Ectodermal cell (in vitro differentiated cells): ENCODE results near the gene RAB11FIP5.
"Not testable (repeated sequence)": the region's sequence is repeated elsewhere in the genome, so short reads cannot be mapped to it uniquely, and the experiment has no call there.

Experiments used
- H3K27ac ChIP-seq: 2 replicates; pipeline ENCODE4 v1.7.0; 2013; ENCODE audit warnings: mild to moderate bottlenecking, low read depth, low read length; ENCODE audit not compliant: insufficient read depth, poor library complexity, severe bottlenecking
- H3K27me3 ChIP-seq: 2 replicates; pipeline ENCODE4 v1.7.0; 2013; ENCODE audit warnings: mild to moderate bottlenecking, low read length; ENCODE audit not compliant: insufficient read depth, control insufficient read depth, poor library complexity, severe bottlenecking
- H3K36me3 ChIP-seq: one replicate; pipeline ENCODE4 v1.7.0; 2013; ENCODE audit warnings: low read length; ENCODE audit not compliant: control insufficient read depth, insufficient read depth
- H3K4me1 ChIP-seq: one replicate; pipeline ENCODE4 v1.7.0; 2013; ENCODE audit warnings: low read length; ENCODE audit not compliant: control insufficient read depth, insufficient read depth
- H3K4me3 ChIP-seq: 2 replicates; pipeline ENCODE4 v1.7.0; 2013; ENCODE audit warnings: low read depth, low read length, control low read depth; ENCODE audit not compliant: insufficient read depth
- H3K9me3 ChIP-seq: 2 replicates; pipeline ENCODE4 v1.7.0; 2013; ENCODE audit warnings: mild to moderate bottlenecking, low read length, moderate library complexity; ENCODE audit not compliant: control insufficient read depth
- WGBS, 2 experiments: methylation state at CpG; one replicate each; pipeline ENCODE4 v1.1.7; 2013; ENCODE audit warnings: missing lambda C conversion rate in 2 of 2; 5-methylcytosine and 5-hydroxymethylcytosine counted together

The RAB11FIP5 gene

DNA sequence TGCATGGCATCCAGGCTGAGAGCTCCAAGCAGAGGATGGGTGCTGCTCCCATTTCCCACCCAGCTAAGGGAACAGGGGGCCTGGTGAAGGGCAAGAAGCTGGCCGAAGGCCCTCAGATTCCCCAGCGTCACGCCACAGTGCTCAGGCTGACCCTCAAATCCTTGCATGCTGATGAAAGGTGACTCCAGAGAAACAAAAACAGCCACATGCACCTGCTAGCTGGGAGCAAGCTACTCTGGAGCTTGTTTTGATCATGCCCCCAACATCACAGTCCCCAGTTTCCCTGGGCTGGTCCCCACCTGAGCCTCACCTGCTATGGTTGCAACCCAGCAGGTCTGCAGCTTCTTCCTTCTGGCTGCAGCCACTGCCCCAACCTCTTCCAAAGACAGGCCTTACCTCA lies 13.3 kb downstream of the RAB11FIP5 start:
- no peaks in the 10 kb centered on the region for H3K4me1 ChIP-seq
- no peaks in the 10 kb centered on the region for H3K36me3 ChIP-seq
- no peaks in the 10 kb centered on the region for H3K27me3 ChIP-seq
- WGBS, 2 experiments, result 90 to 96% methylated on average over 3 of the region's 3 CpGs
- no peak overlapping the region for H3K27ac ChIP-seq
- no peaks in the 10 kb centered on the region for H3K9me3 ChIP-seq
- no peak overlapping the region for H3K4me3 ChIP-seq

DNA sequence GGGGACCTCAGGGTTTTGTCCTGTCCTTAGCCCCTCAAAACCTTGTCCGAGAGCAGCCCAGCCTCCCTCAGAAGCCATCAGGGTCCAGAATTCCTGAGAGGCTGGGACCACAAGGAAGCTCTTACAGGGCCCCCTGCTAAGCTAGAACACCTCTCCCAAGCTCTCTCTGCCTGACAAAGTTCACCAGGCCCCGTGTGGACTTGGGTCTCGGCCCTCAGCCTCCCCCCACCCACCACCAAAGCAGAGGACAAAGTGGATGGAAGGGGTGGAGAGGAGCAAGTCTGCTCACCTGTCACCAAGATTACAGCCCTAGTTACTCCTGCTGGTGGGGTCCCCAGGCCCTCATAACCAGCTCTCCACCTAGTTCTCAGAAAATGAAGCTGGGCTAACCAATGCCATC lies 16.8 kb downstream of the RAB11FIP5 start:
- no peaks in the 10 kb centered on the region for H3K9me3 ChIP-seq
- no peaks in the 10 kb centered on the region for H3K27me3 ChIP-seq
- H3K36me3 ChIP-seq, result no peaks in the 10 kb centered on the region
- H3K4me3 ChIP-seq, result no peak overlapping the region
- H3K4me1 ChIP-seq, result peaks cover 11% of the 10 kb centered on the region
- no peak overlapping the region for H3K27ac ChIP-seq
- 69 to 95% methylated on average over 3 of the region's 3 CpGs for WGBS, 2 experiments

DNA sequence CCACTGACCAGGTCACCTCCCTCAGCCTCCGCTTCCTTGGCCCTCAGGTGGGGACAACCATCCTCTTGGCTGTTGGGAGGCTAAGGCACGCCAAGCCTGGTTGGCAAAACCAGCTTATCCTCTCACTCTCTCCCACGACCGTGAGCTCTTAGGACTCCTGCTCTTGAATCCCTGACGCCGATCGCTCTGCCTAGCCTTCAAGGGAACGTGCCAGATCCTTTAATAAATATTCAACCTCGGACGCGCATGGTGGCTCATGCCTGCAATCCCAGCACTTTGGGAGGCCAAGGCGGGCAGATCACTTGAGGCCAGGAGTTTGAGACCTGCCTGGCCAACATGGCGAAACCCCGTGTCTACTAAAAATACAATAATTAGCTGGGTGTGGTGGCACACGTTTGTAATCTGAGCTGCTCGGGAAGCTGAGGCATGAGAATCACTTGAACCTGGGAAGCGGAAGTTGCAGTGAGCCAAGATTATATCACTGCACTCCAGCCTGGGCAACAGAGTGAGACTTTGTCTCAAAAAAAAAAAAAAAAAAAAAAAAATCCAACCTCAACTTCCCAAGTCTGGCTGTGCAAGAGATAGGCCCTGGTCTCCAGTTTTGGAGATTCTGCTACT lies 19.0 kb downstream of the RAB11FIP5 start:
- H3K4me3 ChIP-seq, H3K27ac ChIP-seq, H3K9me3 ChIP-seq, H3K36me3 ChIP-seq, H3K27me3 ChIP-seq: not testable (repeated sequence)
- 90 to 91% methylated on average over 17 of the region's 17 CpGs for WGBS, 2 experiments
- peaks cover 11% of the 10 kb centered on the region for H3K4me1 ChIP-seq

DNA sequence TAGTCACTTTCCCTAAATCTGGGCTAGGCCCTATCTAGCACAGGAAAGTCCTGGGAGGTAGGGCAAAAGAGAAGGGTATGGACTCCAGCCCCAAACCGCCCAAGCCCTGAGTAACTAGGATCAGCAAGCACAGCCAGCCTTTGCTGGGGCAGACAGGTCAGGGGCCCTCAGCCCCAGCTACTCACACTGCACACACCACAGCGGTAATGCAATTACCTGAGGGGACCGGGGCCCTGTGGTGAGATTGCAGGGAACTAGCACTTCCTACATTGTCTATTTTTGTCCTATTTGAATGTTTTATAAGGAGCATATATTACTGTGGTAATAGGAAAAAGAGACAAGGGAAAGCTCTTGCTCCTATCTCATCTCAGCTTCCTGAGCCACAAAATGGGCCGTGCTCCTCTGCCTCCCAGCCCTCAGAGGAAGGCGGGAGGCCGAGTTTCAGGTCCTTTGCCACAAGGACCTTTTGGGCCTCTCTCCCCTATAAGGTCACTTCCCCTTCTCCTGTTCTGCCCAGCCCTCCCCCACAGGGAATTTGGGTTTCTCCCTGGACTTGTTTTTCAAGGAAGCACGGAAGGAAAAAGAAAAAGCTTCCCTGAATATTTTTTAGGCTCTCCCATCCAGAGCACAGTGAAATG lies 20.5 kb downstream of the RAB11FIP5 start:
- H3K4me1 ChIP-seq, result peaks cover 11% of the 10 kb centered on the region
- 83 to 84% methylated on average over 7 of the region's 7 CpGs for WGBS, 2 experiments
- no peak overlapping the region for H3K27ac ChIP-seq
- H3K4me3 ChIP-seq, result no peak overlapping the region
- H3K27me3 ChIP-seq, result no peaks in the 10 kb centered on the region
- H3K9me3 ChIP-seq, result no peaks in the 10 kb centered on the region
- H3K36me3 ChIP-seq, result no peaks in the 10 kb centered on the region

DNA sequence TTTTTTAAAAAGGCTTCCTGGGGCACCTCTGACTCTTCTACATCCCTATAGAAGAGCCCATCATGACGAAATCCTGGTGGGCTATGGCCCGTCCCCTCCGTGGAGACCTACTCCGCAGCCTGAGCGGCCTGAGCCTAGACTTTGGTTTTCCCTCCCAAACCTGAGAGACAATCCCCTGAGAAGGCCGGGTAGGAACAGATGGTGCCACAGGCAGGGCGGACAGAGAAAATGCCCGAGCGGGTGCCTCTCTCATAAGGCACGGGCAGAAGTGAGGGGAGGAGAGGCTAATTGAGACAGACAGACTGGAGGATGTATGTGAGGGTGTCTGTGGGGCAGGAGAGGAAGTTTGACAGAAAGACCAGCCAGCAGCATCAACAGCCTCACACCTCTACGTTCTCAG lies 21.1 kb downstream of the RAB11FIP5 start:
- H3K27ac ChIP-seq, result no peak overlapping the region
- H3K4me1 ChIP-seq, result peaks cover 11% of the 10 kb centered on the region
- no peaks in the 10 kb centered on the region for H3K9me3 ChIP-seq
- WGBS, 2 experiments, result 93 to 96% methylated on average over 11 of the region's 11 CpGs
- H3K27me3 ChIP-seq, result no peaks in the 10 kb centered on the region
- H3K36me3 ChIP-seq, result no peaks in the 10 kb centered on the region
- no peak overlapping the region for H3K4me3 ChIP-seq

DNA sequence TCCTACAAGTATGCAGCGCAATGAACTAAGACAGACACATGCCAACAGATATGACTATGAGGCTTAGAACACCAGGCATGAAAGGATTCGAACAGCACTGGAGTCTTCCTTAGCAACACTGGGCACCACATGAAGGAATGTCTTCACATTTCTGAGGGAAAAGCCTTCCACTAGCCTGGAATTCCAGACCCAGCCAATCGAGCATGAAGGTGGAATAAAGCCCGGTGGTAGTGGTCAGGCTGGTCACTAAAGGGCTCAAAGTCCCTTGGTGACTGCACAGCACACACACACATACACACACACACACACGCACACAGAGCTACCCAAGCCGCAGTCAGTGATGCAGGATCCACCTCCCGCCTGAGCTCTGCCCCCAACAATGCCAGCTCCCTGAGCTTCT lies 21.6 kb downstream of the RAB11FIP5 start:
- H3K27ac ChIP-seq, result no peak overlapping the region
- no peaks in the 10 kb centered on the region for H3K9me3 ChIP-seq
- H3K4me1 ChIP-seq, result peaks cover 11% of the 10 kb centered on the region
- no peak overlapping the region for H3K4me3 ChIP-seq
- no peaks in the 10 kb centered on the region for H3K36me3 ChIP-seq
- H3K27me3 ChIP-seq, result no peaks in the 10 kb centered on the region
- WGBS, 2 experiments, result 84 to 94% methylated on average over 7 of the region's 7 CpGs

DNA sequence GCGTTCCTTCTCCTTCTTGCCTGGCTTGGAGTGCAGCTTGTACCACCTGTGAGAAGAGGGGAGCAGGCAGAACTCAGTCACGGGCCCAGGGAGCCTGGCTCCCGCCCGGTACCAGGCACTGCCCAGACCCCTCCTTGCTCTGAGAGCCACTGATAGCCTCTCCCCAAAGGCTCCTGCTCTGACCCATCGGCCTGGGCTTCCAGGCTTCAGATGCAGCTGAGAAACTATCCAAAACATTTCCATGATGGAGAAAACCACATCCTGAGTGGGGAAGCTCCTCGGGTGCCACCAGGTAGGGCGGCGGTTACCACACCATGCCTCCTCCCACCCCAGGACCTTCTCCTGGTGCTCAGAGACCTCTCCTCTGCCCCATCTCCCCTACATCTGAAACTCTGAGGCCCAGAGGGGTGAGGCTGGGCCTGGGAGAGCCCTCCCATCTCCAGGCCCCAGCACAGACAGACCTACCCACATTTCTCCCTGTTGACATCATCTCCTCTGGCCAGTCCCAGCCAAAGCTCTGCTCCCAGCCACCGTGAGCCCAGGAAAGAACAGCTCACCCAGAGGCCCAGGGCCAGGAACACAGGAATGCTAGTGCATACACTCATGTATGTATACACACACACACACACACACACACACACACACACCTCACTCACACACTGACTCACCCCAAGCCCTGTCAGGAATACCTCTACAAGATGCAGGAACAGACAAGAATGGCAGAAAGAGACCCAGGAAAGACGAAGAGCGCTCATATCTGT lies 23.3 kb downstream of the RAB11FIP5 start:
- no peaks in the 10 kb centered on the region for H3K27me3 ChIP-seq
- WGBS, 2 experiments, result 89 to 95% methylated on average over 11 of the region's 11 CpGs
- H3K36me3 ChIP-seq, result no peaks in the 10 kb centered on the region
- H3K27ac ChIP-seq, result no peak overlapping the region
- H3K4me3 ChIP-seq, result no peak overlapping the region
- H3K9me3 ChIP-seq, result no peaks in the 10 kb centered on the region
- peaks cover 11% of the 10 kb centered on the region for H3K4me1 ChIP-seq

DNA sequence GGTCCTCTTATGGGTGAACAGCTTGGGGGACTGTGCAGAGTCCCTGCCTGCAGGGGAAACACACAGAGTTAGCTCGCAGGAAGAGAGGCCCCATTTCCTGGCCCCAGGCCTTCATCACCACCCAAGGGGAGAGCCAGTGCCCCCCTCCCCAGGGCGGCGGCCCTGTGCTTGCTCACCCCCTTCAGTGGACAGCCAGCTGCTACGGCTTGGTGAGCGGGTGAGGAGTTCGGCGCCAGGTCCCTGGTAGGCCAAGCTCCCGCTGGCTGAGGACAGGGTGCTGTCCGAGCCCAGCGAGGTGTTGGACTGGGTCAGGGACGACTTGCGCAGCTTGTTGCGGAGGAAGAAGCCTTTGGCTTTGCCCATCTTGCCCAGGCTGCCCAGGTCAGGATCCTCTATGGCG lies 24.0 kb downstream of the RAB11FIP5 start:
- Histone ChIP-seq H3K27ac (no peak overlapping the region), H3K4me3 (no peak overlapping the region), H3K27me3 (no peaks in the 10 kb centered on the region), H3K9me3 (no peaks in the 10 kb centered on the region), H3K4me1 (peaks cover 11% of the 10 kb centered on the region), H3K36me3 (no peaks in the 10 kb centered on the region)
- 96% methylated on average over 14 of the region's 14 CpGs for WGBS, 2 experiments

DNA sequence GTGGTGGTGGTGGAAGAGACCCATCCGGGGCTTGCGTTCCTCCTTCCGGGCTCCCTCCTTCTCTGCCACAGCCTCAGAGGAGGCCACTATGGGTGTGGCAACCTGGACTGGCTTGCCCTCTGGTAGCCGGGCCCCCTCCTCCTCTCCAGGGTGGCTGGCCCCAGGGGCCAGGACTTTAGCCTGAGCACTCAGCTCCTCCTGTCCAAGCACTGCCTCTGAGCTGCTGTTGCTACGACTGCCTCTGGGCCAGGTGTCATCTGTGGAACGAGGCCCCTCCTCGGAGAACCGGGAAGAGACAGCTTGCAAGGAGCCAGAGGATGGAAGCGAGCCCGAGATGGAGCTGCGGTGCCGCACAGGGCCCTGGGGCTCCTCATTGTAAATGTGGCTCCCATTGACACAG lies 24.5 kb downstream of the RAB11FIP5 start:
- Histone ChIP-seq H3K4me1 (peaks cover 11% of the 10 kb centered on the region), H3K36me3 (no peaks in the 10 kb centered on the region), H3K27ac (no peak overlapping the region), H3K4me3 (no peak overlapping the region), H3K9me3 (no peaks in the 10 kb centered on the region), H3K27me3 (no peaks in the 10 kb centered on the region)
- 96 to 97% methylated on average over 12 of the region's 12 CpGs for WGBS, 2 experiments

DNA sequence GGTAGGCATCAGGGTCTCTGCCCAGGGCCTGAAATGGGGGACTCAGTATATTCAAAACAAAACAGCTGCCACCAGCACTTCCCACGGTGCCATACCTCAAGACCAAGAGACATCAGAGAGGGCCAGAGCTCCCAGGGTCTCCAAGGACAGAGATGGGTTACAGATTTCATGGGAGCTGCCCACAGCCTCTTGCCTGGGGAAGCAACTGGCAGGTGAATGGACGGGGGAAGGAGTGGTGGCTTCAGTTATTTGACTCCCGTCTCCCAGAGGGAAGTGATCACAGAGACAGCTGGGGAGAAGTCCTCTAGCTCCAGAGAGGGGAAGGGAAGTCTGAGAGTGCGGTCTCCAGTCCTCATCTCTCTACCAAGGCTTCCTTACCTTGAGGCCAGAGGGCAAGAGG lies 25.4 kb downstream of the RAB11FIP5 start:
- H3K27ac ChIP-seq, result no peak overlapping the region
- H3K27me3 ChIP-seq, result no peaks in the 10 kb centered on the region
- no peak overlapping the region for H3K4me3 ChIP-seq
- no peaks in the 10 kb centered on the region for H3K36me3 ChIP-seq
- H3K4me1 ChIP-seq, result peaks cover 7% of the 10 kb centered on the region
- WGBS, 2 experiments, result 86 to 91% methylated on average over 4 of the region's 4 CpGs
- H3K9me3 ChIP-seq, result no peaks in the 10 kb centered on the region
